Measurements from ENCODE around the gene MEX3D.

DNA sequence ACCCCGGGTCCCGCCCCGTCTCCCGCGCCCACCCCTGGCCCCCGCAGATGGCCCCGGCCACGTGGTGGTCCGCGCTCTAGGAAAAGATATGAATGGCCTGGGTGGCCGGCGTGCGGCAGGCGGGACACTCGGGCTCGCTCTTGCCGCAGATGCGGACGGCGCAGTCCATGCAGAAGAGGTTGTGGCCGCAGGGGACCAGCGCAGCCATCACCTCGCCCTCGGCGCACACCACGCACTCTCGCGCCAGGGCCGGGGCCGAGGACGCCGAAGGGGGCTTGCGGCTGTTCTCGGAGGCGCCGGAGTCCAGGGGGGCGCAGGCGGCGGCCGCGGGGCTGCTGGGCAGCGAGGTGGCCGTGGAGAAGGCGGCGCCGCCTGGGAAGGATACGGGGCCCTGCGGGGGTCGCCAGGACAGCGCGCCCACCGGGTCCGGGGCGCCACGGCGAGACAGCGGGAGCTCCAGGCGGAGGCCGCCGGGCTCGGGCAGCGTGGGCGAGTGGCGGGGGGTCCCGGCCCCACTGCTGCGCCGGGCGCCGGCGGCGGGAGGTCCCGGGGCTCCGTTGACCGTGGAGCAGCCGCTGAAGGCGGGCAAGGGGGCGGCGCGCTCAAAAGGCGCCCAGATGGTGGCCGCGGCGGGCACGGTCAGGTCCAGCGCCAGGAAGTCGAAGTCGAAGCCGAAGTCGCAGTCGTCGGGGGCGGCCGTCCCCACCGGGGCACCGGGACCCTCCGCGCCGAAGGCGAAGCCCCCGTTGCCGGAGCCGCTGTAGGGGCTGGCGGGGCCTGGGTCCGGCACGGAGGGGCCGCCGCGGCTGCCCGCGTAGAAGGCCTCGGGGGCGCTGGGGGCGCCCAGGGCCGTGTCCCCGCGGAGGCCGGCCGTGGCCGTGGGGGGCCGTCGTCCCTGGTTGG lies 12.4 kb downstream of the MEX3D start:
- TF ChIP-seq, protein P1, sequence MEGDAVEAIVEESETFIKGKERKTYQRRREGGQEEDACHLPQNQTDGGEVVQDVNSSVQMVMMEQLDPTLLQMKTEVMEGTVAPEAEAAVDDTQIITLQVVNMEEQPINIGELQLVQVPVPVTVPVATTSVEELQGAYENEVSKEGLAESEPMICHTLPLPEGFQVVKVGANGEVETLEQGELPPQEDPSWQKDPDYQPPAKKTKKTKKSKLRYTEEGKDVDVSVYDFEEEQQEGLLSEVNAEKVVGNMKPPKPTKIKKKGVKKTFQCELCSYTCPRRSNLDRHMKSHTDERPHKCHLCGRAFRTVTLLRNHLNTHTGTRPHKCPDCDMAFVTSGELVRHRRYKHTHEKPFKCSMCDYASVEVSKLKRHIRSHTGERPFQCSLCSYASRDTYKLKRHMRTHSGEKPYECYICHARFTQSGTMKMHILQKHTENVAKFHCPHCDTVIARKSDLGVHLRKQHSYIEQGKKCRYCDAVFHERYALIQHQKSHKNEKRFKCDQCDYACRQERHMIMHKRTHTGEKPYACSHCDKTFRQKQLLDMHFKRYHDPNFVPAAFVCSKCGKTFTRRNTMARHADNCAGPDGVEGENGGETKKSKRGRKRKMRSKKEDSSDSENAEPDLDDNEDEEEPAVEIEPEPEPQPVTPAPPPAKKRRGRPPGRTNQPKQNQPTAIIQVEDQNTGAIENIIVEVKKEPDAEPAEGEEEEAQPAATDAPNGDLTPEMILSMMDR (IDR thresholded peaks at IDR 0.05; ENCODE audit: poor library complexity) = no peak
- no peak for TF ChIP-seq EZH2 (IDR thresholded peaks at IDR 0.05; ENCODE audit: borderline replicate concordance)

Measured in hepatocyte (in vitro differentiated cells).